ENCODE results near the gene ZNF511. TPM values are rescaled to one million over a fixed set of nuclear protein-coding genes. Genes with fewer than 3 reads are reported as not detected.

ZNF511 gene
- total RNA-seq, 2 experiments from 2014 or later: 38.1 to 40.9 TPM

- Mint-ChIP-seq H3K27me3 (peaks cover 7% of the 10 kb centered on the region), H3K36me3 (ENCODE audit: low read depth) (peaks cover 58% of the 10 kb centered on the region), H3K27ac (peak overlapping the region; percentile 99), H3K9me3 (no peaks in the 10 kb centered on the region), H3K4me3 (peak overlapping the region; percentile 99), H3K4me1 (ENCODE audit: low read depth) (peaks cover 26% of the 10 kb centered on the region)
- intact Hi-C loops (cut with DNase I, micrococcal nuclease): loop anchor here (1.0 to 5.0 kb wide), 4 partner anchors 47 to 213 kb away; partner anchors contain the start of gene ECHS1 (in 2 of the 2)
- H3K27me3 ChIP-seq (ENCODE audit: control insufficient read depth in 1 of 2, insufficient read depth in 2 of 2, low read length in 2 of 2): no peaks in the 10 kb centered on the region
- H3K9me3 ChIP-seq (ENCODE audit: control insufficient read depth in 1 of 2, insufficient read depth in 1 of 2, low read length in 2 of 2): peaks cover 0 to 9% of the 10 kb centered on the region in 2 experiments
- peaks cover 44% of the 10 kb centered on the region for H3K4me1 ChIP-seq (ENCODE audit: insufficient read depth, low read length)
- peak; percentile 94 for TF ChIP-seq CTCF (IDR thresholded peaks at IDR 0.05)
- DNase-seq: peak; percentile 79 to 94 (median 88)
- ATAC-seq (ENCODE audit: poor library complexity): peak; percentile 71
- peak overlapping the region; percentile 78 for H3K4me3 ChIP-seq (ENCODE audit: low read length)
- H3K27ac ChIP-seq (ENCODE audit: low read depth in 1 of 2, low read length in 2 of 2): peak overlapping the region; percentile 96 to 99
- CTCF ChIA-PET: interaction anchor here (0.8 to 1.9 kb wide), 14 partner anchors 8 to 208 kb away, joined by 3 to 20 read pairs (median 4); partner anchors contain the start of genes ADAM8 and FUOM
- H3K36me3 ChIP-seq (ENCODE audit: insufficient read depth, low read length): peaks cover 44% of the 10 kb centered on the region
- POLR2A ChIA-PET: interaction anchor here (0.6 to 1.5 kb wide), 10 partner anchors 28 to 83 kb away, joined by 3 to 7 read pairs (median 4); partner anchors contain the start of genes ADAM8 and CALY
Observed at GRCh38 chr10:133307776-133308420, 816 bp upstream of the ZNF511 start.

GRCh38 chr10:133309100-133309719 is 496 bp downstream of the ZNF511 start:
- DNase-seq: peak; percentile 89 to 96 (median 94)
- H3K27ac ChIP-seq (ENCODE audit: low read depth in 1 of 2, low read length in 2 of 2): peak overlapping the region; percentile 80 to 99
- H3K36me3 ChIP-seq (ENCODE audit: insufficient read depth, low read length): peaks cover 45% of the 10 kb centered on the region
- intact Hi-C loops (cut with DNase I, micrococcal nuclease): loop anchor here (1.0 to 5.0 kb wide), 3 partner anchors 49 to 64 kb away; partner anchors contain the start of genes ECHS1 (in 2 of the 2) and FUOM (in 1 of the 2)
- Mint-ChIP-seq H3K27me3 (peaks cover 7% of the 10 kb centered on the region), H3K4me1 (ENCODE audit: low read depth) (peaks cover 29% of the 10 kb centered on the region), H3K4me3 (peak overlapping the region; percentile 86), H3K9me3 (no peaks in the 10 kb centered on the region), H3K36me3 (ENCODE audit: low read depth) (peaks cover 51% of the 10 kb centered on the region), H3K27ac (peak overlapping the region; percentile 87)
- peak overlapping the region; percentile 78 for H3K4me3 ChIP-seq (ENCODE audit: low read length)
- H3K9me3 ChIP-seq (ENCODE audit: control insufficient read depth in 1 of 2, insufficient read depth in 1 of 2, low read length in 2 of 2): peaks cover 0 to 9% of the 10 kb centered on the region in 2 experiments
- H3K27me3 ChIP-seq (ENCODE audit: control insufficient read depth in 1 of 2, insufficient read depth in 2 of 2, low read length in 2 of 2): no peaks in the 10 kb centered on the region
- ChIA-PET POLR2A (no interaction called here), CTCF (no interaction called here)
- TF ChIP-seq CTCF (IDR thresholded peaks at IDR 0.05): no peak
- H3K4me1 ChIP-seq (ENCODE audit: insufficient read depth, low read length): peaks cover 35% of the 10 kb centered on the region
- ATAC-seq (ENCODE audit: poor library complexity): peak; percentile 67

- peaks cover 52% of the 10 kb centered on the region for H3K36me3 Mint-ChIP-seq (ENCODE audit: low read depth)
- DNase-seq (peak in 1 of 14 experiments; percentile 57), ATAC-seq (ENCODE audit: poor library complexity) (no peak)
- H3K4me3 ChIP-seq (ENCODE audit: low read length): peak overlapping the region; percentile 38
- H3K27ac ChIP-seq (ENCODE audit: low read depth in 1 of 2, low read length in 2 of 2): peak overlapping the region in 1 of 2 donors; percentile 34
- H3K4me1 ChIP-seq (ENCODE audit: insufficient read depth, low read length): peaks cover 33% of the 10 kb centered on the region
- intact Hi-C loops (cut with DNase I, micrococcal nuclease): loop anchor here (1.0 to 5.0 kb wide), 3 partner anchors 48 to 63 kb away; partner anchors contain the start of genes ECHS1 (in 2 of the 2) and FUOM (in 1 of the 2)
- TF ChIP-seq CTCF (IDR thresholded peaks at IDR 0.05): no peak
- POLR2A ChIA-PET: no interaction called here
- no peaks in the 10 kb centered on the region for H3K9me3 Mint-ChIP-seq
- H3K27ac Mint-ChIP-seq: peak overlapping the region; percentile 87
- peaks cover 0 to 9% of the 10 kb centered on the region in 2 experiments for H3K9me3 ChIP-seq (ENCODE audit: control insufficient read depth in 1 of 2, insufficient read depth in 1 of 2, low read length in 2 of 2)
- H3K27me3 ChIP-seq (ENCODE audit: control insufficient read depth in 1 of 2, insufficient read depth in 2 of 2, low read length in 2 of 2): no peaks in the 10 kb centered on the region
- H3K4me3 Mint-ChIP-seq: peak overlapping the region; percentile 63
- peaks cover 32% of the 10 kb centered on the region for H3K4me1 Mint-ChIP-seq (ENCODE audit: low read depth)
- H3K36me3 ChIP-seq (ENCODE audit: insufficient read depth, low read length): peaks cover 45% of the 10 kb centered on the region
- H3K27me3 Mint-ChIP-seq: peaks cover 7% of the 10 kb centered on the region
- CTCF ChIA-PET: no interaction called here
Observed at GRCh38 chr10:133309720-133310398, 1.1 kb downstream of the ZNF511 start.

Data from CD4-positive, alpha-beta T cell (primary cell).